ENCODE data around the gene ZNF253.
"Not testable (repeated sequence)": the region's sequence is repeated elsewhere in the genome, so short reads cannot be mapped to it uniquely, and the experiment has no call there.

The ZNF253 gene

GRCh38 chr19:19865750-19866610, at the start of gene ZNF253:
ZNF253 (plus strand) TSS chr19:19865882; CDS start chr19:19865997, 115 bp downstream.
- DNase-seq: peak; percentile 97

DNA sequence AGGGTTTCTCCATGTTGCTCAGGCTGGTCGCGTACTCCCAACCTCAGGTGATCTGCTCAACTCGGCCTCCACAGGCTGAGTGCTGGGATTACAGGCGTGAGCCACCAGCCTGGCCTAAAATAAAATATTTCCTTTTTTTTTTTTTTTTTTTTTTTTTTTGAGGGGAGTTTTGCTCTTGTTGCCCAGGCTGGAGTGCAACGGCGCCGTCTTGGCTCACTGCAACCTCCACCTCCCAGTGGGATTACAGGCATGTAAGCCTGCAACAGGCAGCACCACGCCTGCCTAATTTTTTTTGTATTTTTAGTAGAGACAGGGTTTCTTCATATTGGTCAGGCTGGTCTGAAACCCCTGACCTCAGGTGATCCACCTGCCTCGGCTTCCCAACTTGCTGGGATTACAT, 49.0 kb upstream of the ZNF253 start:
- DNase-seq: no peak

GRCh38 chr19:19817357-19817756, 48.3 kb upstream of the ZNF253 start:
- no peak for DNase-seq

DNA sequence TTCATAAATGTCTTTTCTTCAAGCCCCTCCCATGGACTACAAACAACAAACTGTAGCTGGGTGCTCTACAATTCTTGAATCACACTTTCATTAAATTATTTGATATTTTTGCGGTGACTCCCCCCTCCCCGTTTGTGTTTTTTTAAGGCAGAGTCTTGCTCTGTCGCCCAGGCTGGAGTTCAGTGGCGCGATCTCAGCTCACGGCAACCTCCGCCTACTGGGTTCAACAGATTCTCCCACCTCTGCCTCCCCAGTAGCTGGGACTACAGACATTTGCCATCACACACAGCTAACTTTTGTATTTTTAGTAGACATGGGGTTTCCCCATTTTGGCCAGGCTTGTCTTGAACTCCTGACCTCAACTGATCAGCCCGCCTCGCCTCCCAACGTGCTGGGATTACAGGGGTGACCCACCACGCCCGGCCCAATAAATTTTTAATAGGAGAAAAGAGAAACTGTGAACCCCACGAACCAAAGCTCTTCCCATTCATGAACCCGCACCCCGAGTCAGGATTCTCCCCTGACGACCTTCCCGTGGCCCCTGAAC, 44.8 kb upstream of the ZNF253 start:
- DNase-seq: no peak

DNA sequence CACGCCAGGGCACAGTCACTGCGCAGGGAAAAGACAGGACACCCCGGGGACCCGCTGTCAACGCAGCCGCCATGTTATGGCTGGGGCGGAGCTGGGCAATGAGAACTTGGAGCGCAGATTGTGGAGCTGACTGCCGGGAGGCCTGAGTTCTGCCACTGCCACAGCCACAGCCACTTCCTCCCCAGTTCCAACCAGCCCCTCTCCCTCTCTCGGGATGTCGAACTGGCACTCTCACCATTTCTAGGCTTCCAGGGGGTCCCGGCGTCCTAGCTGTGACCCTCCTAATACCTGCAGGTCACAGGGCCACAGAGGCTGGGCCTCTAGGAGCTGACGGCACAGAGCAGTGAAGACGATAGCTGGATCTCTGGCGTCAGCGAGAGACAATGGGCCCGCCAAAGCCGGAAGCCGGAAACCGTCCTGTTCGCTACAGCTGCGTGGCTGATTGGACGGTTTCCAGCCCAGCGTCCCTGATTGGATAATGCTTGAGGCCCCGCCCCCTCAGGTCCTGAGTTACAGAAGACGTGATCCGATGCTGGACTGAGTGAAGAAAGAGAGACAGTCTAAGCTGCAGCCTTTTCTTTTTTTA, 44.2 kb upstream of the ZNF253 start, which contains the start of gene ZNF506:
Gene ZNF506, minus strand, starts transcription at position 385 of the 586 bp plus-strand sequence. Its CDS starts 147 bp downstream, at position 238.
- DNase-seq: peak; percentile 98

DNA sequence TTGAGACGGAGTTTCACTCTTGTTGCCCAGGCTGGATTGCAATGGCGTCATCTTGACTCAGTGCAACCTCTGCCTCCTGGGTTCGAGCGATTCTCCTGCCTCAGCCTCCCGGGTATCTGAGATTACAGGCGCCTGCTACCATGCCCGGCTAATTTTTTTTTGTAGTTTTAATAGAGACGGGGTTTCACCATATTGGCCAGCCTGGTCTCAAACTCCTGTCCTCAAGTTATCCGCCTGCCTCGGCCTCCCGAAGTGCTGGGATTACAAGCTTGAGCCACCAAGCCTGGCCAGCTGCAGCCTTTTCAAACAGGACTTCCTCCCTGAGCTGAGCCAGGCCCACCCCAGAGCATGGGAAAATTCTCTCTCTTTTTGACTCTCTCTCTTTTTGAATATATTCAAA, 43.7 kb upstream of the ZNF253 start:
- not testable (repeated sequence) for DNase-seq

DNA sequence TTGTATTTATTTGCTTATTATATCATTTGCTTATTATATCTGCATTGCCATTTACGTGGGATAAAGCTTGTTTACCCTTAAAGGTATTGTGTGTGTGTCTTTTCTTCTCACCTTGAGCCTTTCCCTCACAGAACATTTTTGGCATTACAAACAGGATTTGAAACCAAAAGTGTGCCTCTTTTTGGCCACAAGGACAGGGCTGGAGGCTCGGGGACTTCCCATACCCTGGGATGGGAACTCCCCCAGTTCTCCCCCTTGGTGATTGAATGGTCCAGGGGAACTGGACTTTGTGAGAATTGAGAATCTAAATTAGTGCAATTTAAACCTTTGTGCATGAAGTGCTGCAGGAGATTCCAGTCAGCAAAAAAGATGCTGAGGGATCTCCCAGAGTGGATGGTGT, 41.8 kb upstream of the ZNF253 start:
- no peak for DNase-seq

DNA sequence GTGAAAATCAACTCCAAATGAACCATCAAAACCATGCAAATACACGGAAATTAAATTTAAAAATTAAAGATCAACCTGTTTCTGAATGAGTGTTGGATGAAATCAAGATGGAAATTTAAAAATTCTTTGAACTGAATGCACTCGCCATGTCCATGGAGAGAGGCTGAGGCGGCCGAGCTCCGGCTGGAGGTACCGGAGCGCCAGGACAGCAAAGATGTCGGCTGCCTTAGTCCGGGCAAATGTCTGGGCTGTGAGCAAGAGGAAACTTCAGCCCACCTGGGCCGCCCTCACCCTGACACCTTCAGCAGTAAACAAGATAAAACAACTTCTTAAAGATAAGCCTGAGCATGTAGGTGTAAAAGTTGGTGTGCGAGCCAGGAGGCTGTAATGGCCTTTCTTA, 38.8 kb upstream of the ZNF253 start:
- no peak for DNase-seq

DNA sequence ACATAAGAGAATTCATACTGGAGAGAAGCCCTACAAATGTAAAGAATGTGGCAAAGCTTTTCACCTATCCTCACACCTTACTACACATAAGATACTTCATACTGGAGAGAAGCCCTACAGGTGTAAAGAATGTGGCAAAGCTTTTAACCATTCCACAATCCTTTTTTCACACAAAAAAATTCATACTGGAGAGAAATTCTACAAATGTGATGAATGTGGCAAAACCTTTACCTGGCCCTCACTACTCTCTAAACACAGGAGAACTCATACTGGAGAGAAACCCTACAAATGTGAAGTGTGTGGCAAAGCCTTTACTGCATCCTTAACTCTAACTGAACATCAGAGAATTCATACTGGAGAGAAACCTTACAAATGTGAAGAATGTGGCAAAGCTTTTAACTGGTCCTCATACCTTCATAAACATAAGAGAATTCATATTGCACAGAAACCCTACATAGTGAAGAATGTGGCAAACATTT, 30.1 kb upstream of the ZNF253 start:
- DNase-seq: no peak

DNA sequence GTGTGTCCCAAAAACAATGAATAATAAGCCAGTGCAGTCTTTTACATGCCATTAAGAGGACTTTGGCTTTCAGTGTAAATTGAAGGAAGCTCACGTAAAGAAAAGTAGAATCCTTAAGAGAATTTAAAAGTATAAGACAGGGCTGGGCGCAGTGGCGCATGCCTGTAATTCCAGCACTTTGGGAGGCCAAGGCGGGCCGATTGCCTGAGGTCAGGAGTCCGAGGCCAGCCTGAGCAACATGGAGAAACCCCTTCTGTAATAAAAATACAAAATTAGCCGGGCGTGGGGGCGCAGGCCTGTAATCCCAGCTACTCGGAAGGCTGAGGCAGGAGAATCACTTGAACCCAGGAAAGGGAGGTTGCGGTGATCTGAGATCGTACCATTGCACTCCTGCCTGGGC, 17.9 kb upstream of the ZNF253 start:
- DNase-seq: no peak

DNA sequence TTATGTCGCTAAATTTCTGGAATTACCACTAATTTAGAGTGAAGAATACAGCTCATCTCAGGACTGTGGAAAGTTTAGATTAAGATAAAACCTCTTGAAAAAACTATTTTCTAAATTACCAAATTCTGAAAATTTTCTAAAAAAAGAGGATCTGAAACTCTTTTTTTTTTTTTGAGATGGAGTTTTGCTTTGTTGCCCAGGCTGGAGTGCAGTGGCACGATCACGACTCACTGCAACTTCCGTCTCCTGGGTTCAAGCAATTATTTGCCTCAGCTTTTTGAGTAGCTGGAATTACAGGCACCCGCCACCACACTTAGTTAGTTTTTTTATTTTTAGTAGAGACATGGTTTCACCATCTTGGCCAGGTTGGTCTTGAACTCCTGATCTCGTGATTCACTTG, 16.6 kb upstream of the ZNF253 start:
- DNase-seq: no peak

- not testable (repeated sequence) for DNase-seq
Measured at GRCh38 chr19:19851740-19852139, 13.9 kb upstream of the ZNF253 start.

- DNase-seq: no peak
Measured at GRCh38 chr19:19858751-19859150, 6.9 kb upstream of the ZNF253 start.

DNA sequence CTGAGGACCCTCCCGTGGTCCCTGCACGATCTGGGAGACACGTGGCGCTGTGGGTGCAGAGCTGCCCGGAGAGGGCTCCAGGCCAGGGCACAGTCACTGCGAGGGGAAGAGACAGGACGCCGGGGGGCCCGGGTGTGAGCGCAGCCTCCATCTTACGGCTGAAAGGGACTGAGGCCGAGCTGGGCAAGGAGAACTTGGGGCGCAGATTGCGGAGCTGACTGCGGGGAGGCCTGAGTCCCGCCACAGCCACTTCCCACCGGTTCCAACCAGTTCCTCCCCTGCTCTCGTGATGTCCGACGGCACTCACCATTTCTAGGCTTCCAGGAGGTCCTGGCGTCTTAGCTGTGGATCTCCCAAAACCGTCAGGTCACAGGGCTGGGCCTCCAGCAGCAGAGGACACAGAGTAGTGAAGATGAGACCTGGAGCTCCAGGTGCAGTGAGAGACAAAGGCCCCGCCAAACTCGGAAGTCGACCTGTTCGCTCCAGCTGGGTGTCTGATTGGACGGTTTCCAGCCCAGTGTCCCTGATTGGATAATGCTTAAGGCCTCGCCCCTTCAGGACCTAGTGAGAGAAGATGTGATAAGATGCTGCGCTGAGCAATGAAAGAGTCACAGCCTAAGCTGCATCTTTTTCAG, 4.8 kb upstream of the ZNF253 start:
- DNase-seq: no peak

DNA sequence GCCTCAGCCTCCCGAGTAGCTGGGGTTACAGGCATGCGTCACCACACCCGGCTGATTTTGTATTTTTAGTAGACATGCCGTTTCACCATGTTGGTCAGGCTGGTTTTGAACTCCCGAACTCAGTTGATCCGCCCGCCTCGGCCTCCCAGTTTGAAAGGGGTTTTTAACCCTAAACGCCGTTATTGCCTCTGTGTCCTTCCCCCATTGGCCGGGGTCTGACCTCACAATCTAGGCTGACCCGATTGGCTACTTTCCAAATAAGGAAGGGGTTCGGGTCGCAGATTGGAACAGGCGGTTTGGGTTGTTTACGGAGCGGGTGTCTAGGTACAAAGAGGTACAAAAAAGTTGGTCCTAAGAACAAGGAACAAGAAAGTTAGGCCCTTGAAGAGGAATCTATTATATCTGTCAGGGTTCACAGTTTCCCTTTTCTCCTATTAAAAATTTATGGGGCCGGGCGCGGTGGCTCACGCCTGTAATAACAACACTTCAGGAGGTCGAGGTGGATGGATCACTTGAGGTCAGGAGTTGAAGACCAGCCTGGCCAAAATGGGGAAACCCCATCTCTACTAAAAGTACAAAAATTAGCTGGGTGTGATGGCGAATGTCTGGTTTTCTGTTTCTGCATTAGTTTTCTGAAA, 1.0 kb downstream of the ZNF253 start:
- peak; percentile 40 for DNase-seq

- not testable (repeated sequence) for DNase-seq
Measured at GRCh38 chr19:19870086-19870485, 4.4 kb downstream of the ZNF253 start.

GRCh38 chr19:19871932-19872331, 6.2 kb downstream of the ZNF253 start:
- DNase-seq: no peak

- DNase-seq: no peak
Measured at GRCh38 chr19:19873381-19873780, 7.7 kb downstream of the ZNF253 start.

DNA sequence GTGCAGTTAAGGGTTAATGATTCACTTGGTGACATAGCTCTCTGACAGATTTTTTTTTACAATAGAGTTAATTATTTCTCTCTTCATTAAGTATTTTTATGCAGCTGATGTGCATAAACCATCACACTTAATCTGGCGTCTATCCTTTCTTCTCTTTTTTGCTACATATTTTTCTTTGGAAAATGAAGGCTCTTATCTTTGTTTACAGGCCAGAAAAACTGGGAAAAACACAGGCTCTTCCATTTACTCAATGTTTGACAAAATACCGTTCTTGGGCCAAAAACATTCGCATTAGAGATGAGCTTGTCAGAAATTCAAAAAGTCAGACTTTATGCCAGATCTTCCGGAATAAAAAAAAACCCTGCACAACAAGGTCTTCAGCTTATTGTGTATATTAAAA, 12.0 kb downstream of the ZNF253 start:
- no peak for DNase-seq

DNA sequence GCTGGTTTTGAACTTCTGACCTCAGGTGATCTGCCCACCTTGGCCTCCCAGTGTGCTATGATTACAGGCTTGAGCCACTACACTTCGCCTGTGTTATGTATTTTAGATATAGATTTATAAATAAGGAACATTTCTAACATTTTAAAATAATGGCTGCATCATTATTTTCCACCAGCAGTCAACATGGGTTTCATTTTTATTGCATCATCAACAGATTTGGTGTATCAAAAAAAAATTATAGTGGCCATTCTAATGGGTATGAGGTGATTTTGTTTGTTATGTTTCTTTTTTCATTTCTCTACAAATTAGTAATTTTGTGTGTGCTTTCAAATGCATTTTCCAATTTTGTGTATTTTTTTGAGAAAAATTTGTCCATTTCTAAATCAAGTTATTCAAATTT, 18.9 kb downstream of the ZNF253 start:
- no peak for DNase-seq

DNA sequence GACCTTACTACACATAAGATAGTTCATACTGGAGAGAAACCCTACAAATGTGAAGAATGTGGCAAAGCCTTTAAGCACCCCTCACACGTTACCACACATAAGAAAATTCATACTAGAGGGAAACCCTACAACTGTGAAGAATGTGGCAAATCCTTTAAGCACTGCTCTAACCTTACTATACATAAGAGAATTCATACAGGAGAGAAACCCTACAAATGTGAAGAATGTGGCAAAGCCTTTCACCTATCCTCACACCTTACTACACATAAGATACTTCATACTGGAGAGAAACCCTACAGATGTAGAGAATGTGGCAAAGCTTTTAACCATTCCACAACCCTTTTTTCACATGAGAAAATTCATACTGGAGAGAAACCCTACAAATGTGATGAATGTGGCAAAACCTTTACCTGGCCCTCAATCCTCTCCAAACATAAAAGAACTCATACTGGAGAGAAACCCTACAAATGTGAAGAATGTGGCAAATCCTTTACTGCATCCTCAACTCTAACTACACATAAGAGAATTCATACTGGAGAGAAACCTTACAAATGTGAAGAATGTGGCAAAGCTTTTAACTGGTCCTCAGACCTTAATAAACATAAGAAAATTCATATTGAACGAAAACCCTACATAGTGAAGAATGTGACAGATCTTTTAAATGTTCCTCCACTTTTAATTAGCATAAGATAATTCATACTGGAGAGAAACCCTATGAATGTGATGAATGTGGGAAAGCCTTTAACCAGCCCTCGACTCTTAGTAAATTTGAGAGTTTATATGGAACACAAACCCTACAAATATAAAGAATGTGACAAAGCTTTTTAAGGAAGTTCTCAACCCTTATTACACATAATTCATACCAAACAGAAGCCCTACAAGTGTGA, 26.6 kb downstream of the ZNF253 start:
- DNase-seq: not testable (repeated sequence)
